IMR-90 (cell line): Measurements from ENCODE around the gene PAXIP1. TPM values are rescaled to one million over a fixed set of nuclear protein-coding genes. Genes with fewer than 3 reads are reported as not detected.

Experiments used
- ATAC-seq: fragments of 200-7000 bp; cut with Tn5 transposase; 2 replicates; pipeline ENCODE4 v1.9.1; 2020; ENCODE audit warnings: low read depth, mild to moderate bottlenecking, moderate library complexity
- BruUV-seq: library from RNA; stranded (reverse); fragments of 400-500 nt; replicated peaks from 2 replicates; lab custom pipeline; 2021; lab: Mats Ljungman, UMichigan
- CTCF ChIA-PET: fragments of 300-600 bp; formaldehyde crosslinking; extraction: SDS; loops from one replicate; lab custom pipeline; 2021; ENCODE audit warnings: antibody characterized with exemption; lab: Yijun Ruan, JAX
- POLR2A ChIA-PET: fragments of 300-600 bp; sonication (Branson Sonifier 250); formaldehyde crosslinking; loops from one replicate; lab custom pipeline; 2022; ENCODE audit warnings: antibody characterized with exemption; ENCODE audit not compliant: unreplicated experiment; lab: Charles Lee
- DNase-seq: peaks from one replicate; pipeline ENCODE4 v3.0.0; 2013
- H2AFZ ChIP-seq: replicated peaks from 2 replicates; pipeline ENCODE3; 2013; ENCODE audit warnings: low read length, mild to moderate bottlenecking; ENCODE audit not compliant: poor library complexity
- H2AK5ac ChIP-seq: 2 replicates; pipeline ENCODE4 v1.6.1; 2013; ENCODE audit warnings: low read depth, low read length, inconsistent platforms
- H2AK9ac ChIP-seq: replicated peaks from 2 replicates; pipeline ENCODE3; 2013; ENCODE audit warnings: mild to moderate bottlenecking, low read depth, low read length, moderate library complexity; ENCODE audit not compliant: poor library complexity
- H2BK120ac ChIP-seq: 2 replicates; pipeline ENCODE4 v1.6.1; 2013; ENCODE audit warnings: low read depth, low read length, inconsistent platforms
- H2BK15ac ChIP-seq: 3 replicates; pipeline ENCODE4 v1.6.1; 2013; ENCODE audit warnings: low read depth, low read length, inconsistent platforms
- H2BK20ac ChIP-seq: 2 replicates; pipeline ENCODE4 v1.6.1; 2013; ENCODE audit warnings: low read depth, mild to moderate bottlenecking, inconsistent platforms, low read length, moderate library complexity
- H2BK5ac ChIP-seq: 2 replicates; pipeline ENCODE4 v1.6.1; 2013; ENCODE audit warnings: mild to moderate bottlenecking, low read depth, low read length, inconsistent platforms; ENCODE audit not compliant: poor library complexity, severe bottlenecking
- H3K14ac ChIP-seq: replicated peaks from 2 replicates; pipeline ENCODE4 v1.6.1; 2013; ENCODE audit warnings: low read depth, low read length, inconsistent platforms
- H3K18ac ChIP-seq: 2 replicates; pipeline ENCODE4 v1.6.1; 2013; ENCODE audit warnings: low read depth, low read length, control low read depth
- H3K23ac ChIP-seq: 2 replicates; pipeline ENCODE4 v1.6.1; 2013; ENCODE audit warnings: low read depth, low read length, inconsistent platforms
- H3K27ac ChIP-seq: 2 replicates; pipeline ENCODE4 v1.5.1; 2013; ENCODE audit warnings: mild to moderate bottlenecking, control low read depth, low read length; ENCODE audit not compliant: insufficient read depth
- H3K27me3 ChIP-seq: 2 replicates; pipeline ENCODE4 v1.6.1; 2013; ENCODE audit warnings: low read length; ENCODE audit not compliant: control insufficient read depth, insufficient read depth
- H3K36me3 ChIP-seq: 2 replicates; pipeline ENCODE4 v1.6.1; 2013; ENCODE audit warnings: low read length, mixed read lengths; ENCODE audit not compliant: control insufficient read depth, insufficient read depth
- H3K4ac ChIP-seq: 2 replicates; pipeline ENCODE4 v1.6.1; 2013; ENCODE audit warnings: low read depth, low read length, inconsistent platforms
- H3K4me1 ChIP-seq: 2 replicates; pipeline ENCODE4 v1.6.1; 2013; ENCODE audit warnings: low read length, mixed read lengths; ENCODE audit not compliant: control insufficient read depth, insufficient read depth
- H3K4me2 ChIP-seq: 2 replicates; pipeline ENCODE4 v1.6.1; 2013; ENCODE audit warnings: low read depth, mild to moderate bottlenecking, control low read depth, low read length, moderate library complexity
- H3K4me3 ChIP-seq: 2 replicates; pipeline ENCODE4 v1.5.1; 2013; ENCODE audit warnings: low read depth, mild to moderate bottlenecking, control low read depth, low read length, moderate library complexity; ENCODE audit not compliant: insufficient read depth
- H3K56ac ChIP-seq: 2 replicates; pipeline ENCODE4 v1.6.1; 2013; ENCODE audit warnings: low read length, inconsistent platforms; ENCODE audit not compliant: insufficient read depth; ENCODE audit errors: extremely low read depth
- H3K79me1 ChIP-seq, 2 experiments: 2 replicates each; pipeline ENCODE4 v1.6.1; 2013; ENCODE audit warnings: low read length in 2 of 2, inconsistent platforms in 1 of 2, low read depth in 1 of 2
- H3K9ac ChIP-seq: 2 replicates; pipeline ENCODE4 v1.6.1; 2013; ENCODE audit warnings: low read depth, low read length, control low read depth
- H3K9me1 ChIP-seq: 2 replicates; pipeline ENCODE4 v1.6.1; 2013; ENCODE audit warnings: low read length, inconsistent platforms; ENCODE audit not compliant: insufficient read depth
- H3K9me3 ChIP-seq: 2 replicates; pipeline ENCODE4 v1.6.1; 2013; ENCODE audit warnings: low read length; ENCODE audit not compliant: control insufficient read depth, insufficient read depth
- H4K20me1 ChIP-seq: 2 replicates; pipeline ENCODE4 v1.6.1; 2013; ENCODE audit warnings: low read length, inconsistent platforms; ENCODE audit not compliant: insufficient read depth
- H4K5ac ChIP-seq: 2 replicates; pipeline ENCODE4 v1.6.1; 2013; ENCODE audit warnings: mild to moderate bottlenecking, low read depth, low read length, control low read depth
- H4K8ac ChIP-seq, 2 experiments: 2 replicates each; pipeline ENCODE4 v1.6.1; 2013; ENCODE audit warnings: low read depth in 2 of 2, low read length in 2 of 2, control low read depth in 1 of 2, inconsistent platforms in 1 of 2
- H4K91ac ChIP-seq: 2 replicates; pipeline ENCODE4 v1.6.1; 2013; ENCODE audit warnings: low read depth, low read length, inconsistent platforms; ENCODE audit not compliant: insufficient read depth
- CHD1 ChIP-seq: IDR thresholded peaks from 2 replicates; pipeline ENCODE4 v1.6.1; 2012; ENCODE audit warnings: low read depth, low read length, improper control_type of control experiment
- MAZ ChIP-seq: IDR thresholded peaks from 2 replicates; pipeline ENCODE4 v1.6.1; 2012; ENCODE audit warnings: low read depth, mild to moderate bottlenecking, low read length, improper control_type of control experiment, moderate library complexity, borderline replicate concordance
- MXI1 ChIP-seq: IDR thresholded peaks from 2 replicates; pipeline ENCODE4 v1.6.1; 2012; ENCODE audit warnings: low read depth, mild to moderate bottlenecking, low read length, moderate library complexity, borderline replicate concordance
- POLR2A ChIP-seq: IDR thresholded peaks from 2 replicates; pipeline ENCODE4 v1.6.1; 2012; ENCODE audit warnings: mild to moderate bottlenecking, low read depth, low read length
- USF2 ChIP-seq: fragments of 150-350 bp; IDR thresholded peaks from 2 replicates; pipeline ENCODE4 v1.6.1; 2017; ENCODE audit warnings: mild to moderate bottlenecking, antibody characterized with exemption, low read length, low read depth
- whole genome bisulfite sequencing, 2 experiments: methylation state at CpG; one replicate each; pipeline versions ENCODE4 v1.1.5 to v1.1.7; 2013; ENCODE audit warnings: missing lambda C conversion rate in 2 of 2; ENCODE audit not compliant: insufficient read length in 1 of 2; ENCODE audit errors: extremely low coverage in 2 of 2; 5-methylcytosine and 5-hydroxymethylcytosine counted together
- dilution Hi-C: fragments of 300-500 bp; cut with HindIII; formaldehyde crosslinking; loops from one replicate; pipeline ENCODE4 v1.14.3; 2018; ENCODE audit warnings: low sequenced_read_pairs; ENCODE audit not compliant: unreplicated experiment
- in situ Hi-C: fragments of 300-500 bp; cut with MboI; formaldehyde crosslinking; loops from 3 replicates; pipeline ENCODE4 v1.14.3; 2019; ENCODE audit warnings: low sequenced_read_pairs, inconsistent platforms, mixed read lengths
- intact Hi-C: fragments of 100-400 bp; cut with micrococcal nuclease; formaldehyde crosslinking; loops from 2 replicates; pipeline ENCODE4 v1.10.0; 2022
- polyA plus RNA-seq, 3 experiments: library from polyadenylated mRNA; depleted of rRNA; stranded (reverse); fragments of >200 nt; gene quantifications; 2 replicates each; pipeline ENCODE4 v1.2.3, GENCODE V29; 2012; ENCODE audit warnings: low replicate concordance in 1 of 3
- total RNA-seq: library from RNA; depleted of rRNA; stranded (reverse); fragments of >200 nt; gene quantifications from 2 replicates; pipeline ENCODE4 v1.2.3, GENCODE V29; 2012

The PAXIP1 gene
- total and polyA plus RNA-seq, 2 of the 4 experiments (the other 2 are of a cell fraction) = 7.3 to 8.7 TPM

GRCh38 chr7:155001756-155002410, 1.0 kb downstream of the PAXIP1 start:
- no peak overlapping the region for H4K8ac ChIP-seq
- no TSS peak for BruUV-seq
- no peak overlapping the region for H2BK120ac ChIP-seq
- H4K5ac ChIP-seq = no peak overlapping the region
- peak overlapping the region; percentile 92 for H2AK9ac ChIP-seq
- H2AK5ac ChIP-seq = no peak overlapping the region
- in situ Hi-C loops (no loop called here), dilution Hi-C loops (no loop called here), intact Hi-C loops (loop anchor here (10.0 kb wide), 2 partner anchors 343 to 373 kb away; no protein-coding TSS in a partner anchor)
- H3K9ac ChIP-seq = peak overlapping the region; percentile 65; the same call in 1 of the 2 replicates
- no peak overlapping the region; the same call in 1 of the 2 replicates for H3K27ac ChIP-seq
- peak overlapping the region; percentile 64 for H3K4me3 ChIP-seq
- no peaks in the 10 kb centered on the region for H3K27me3 ChIP-seq
- ATAC-seq = peak; percentile 2; the same call in 1 of the 2 replicates
- WGBS, 2 experiments = 0% methylated on average over 8 of the region's 24 CpGs; no CpG with 5 or more reads in 1 of the 2 experiments
- TF ChIP-seq USF2 (no peak), MXI1 (0 out of 2 replicates have a peak, but pooled peaks have one; percentile 40), POLR2A (no peak), MAZ (no peak), CHD1 (no peak)
- peak overlapping the region; percentile 87; the same call in 1 of the 2 replicates for H3K23ac ChIP-seq
- H3K14ac ChIP-seq = 0 out of 2 replicates have a peak overlapping the region, but pooled peaks have one; percentile 52
- H3K4me2 ChIP-seq = peak overlapping the region; percentile 95
- peaks cover 8% of the 10 kb centered on the region for H3K36me3 ChIP-seq
- no peak overlapping the region for H2BK20ac ChIP-seq
- no peak for DNase-seq
- no peaks in the 10 kb centered on the region for H3K9me3 ChIP-seq
- no peak overlapping the region for H4K91ac ChIP-seq
- POLR2A ChIA-PET = no interaction called here
- H3K4me1 ChIP-seq = 0 out of 2 replicates have a peak, but pooled peaks cover 1% of the 10 kb centered on the region
- H2AFZ ChIP-seq = peak overlapping the region; percentile 99
- no peak overlapping the region for H3K56ac ChIP-seq
- peaks cover 15% of the 10 kb centered on the region; the same call in 1 of the 2 replicates for H3K9me1 ChIP-seq
- H4K20me1 ChIP-seq = no peaks in the 10 kb centered on the region
- H3K4ac ChIP-seq = no peak overlapping the region
- H2BK5ac ChIP-seq = no peak overlapping the region
- peaks cover 13 to 50% of the 10 kb centered on the region in 2 experiments; a peak in 3 of 4 replicates for H3K79me1 ChIP-seq
- no peak overlapping the region for H3K18ac ChIP-seq
- CTCF ChIA-PET = no interaction called here
- no peak overlapping the region for H2BK15ac ChIP-seq
